SK-MEL-5 (cell line): ENCODE measurements around the gene TAF15. TPM values are rescaled to one million over a fixed set of nuclear protein-coding genes. Genes with fewer than 3 reads are reported as not detected.

Source experiments
- DNase-seq: peaks from one replicate; pipeline ENCODE4 v3.0.0-alpha.2; 2016; ENCODE audit warnings: low read depth, low spot score
- in situ Hi-C: cut with HindIII; loops from 2 replicates; pipeline ENCODE4 v1.10.0; 2016; ENCODE audit warnings: low sequenced_read_pairs, high pct_unique_total_duplicates, low pct_unique_long_range_greater_than_20kb
- total RNA-seq: library from RNA; depleted of rRNA; stranded (reverse); fragments of >200 nt; shearing (Covaris generic); gene quantifications from 2 replicates; pipeline ENCODE4 v1.2.3, GENCODE V29; 2014

TAF15 gene
- total RNA-seq, 1 experiment from 2014 or later, result 17.4 TPM

GRCh38 chr17:35849469-35850348, 40.4 kb downstream of the TAF15 start:
- in situ Hi-C loops, result no loop called here
- peak; percentile 80 for DNase-seq

DNA sequence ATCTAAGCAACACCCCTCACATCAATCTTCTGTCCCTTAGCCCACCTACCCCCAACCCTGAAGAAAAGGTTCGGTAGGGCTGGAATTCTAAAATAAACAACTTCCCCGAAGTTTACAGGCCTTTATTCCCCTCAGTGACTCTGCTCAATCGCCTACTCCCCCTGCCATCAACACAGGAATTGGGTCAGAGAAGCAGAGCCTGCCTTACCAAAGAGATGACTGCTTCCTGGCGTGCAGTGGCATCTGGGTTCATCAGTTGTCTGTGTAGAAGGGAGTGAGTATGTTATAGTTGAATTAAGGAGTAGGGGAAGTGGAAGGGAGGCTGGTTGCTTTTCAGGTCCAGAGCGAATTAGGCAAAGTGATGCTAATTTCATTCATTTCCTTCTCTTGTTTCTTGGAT, 46.7 kb downstream of the TAF15 start:
- no peak for DNase-seq
- in situ Hi-C loops, result no loop called here

- in situ Hi-C loops, result no loop called here
Measured at GRCh38 chr17:35856603-35857002, 47.3 kb downstream of the TAF15 start.

DNA sequence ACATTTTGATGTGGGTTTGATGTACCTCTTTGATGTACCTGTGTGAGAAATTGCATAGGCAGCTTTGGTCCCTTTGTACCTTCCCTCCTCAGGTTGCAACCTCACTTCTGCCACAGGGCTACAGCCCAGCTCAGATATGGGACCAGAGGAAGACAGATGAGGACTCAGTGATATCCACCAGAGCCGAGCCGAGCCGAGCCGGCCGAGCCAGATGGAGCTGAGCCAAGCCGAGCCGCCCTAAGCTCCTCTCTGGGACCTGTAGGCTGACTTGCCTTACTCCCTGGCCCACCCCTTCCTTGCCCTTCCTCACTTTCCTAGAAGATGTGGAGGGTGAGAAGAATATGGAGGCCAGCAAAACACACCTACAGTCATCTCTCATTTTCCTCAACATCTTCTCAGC, 55.6 kb downstream of the TAF15 start:
- DNase-seq, result no peak
- in situ Hi-C loops, result no loop called here

More at GRCh38 chr17:35856603-35857002, 47.3 kb downstream of the TAF15 start:
- DNase-seq, result no peak

- DNase-seq, result no peak
- in situ Hi-C loops, result no loop called here
Measured at GRCh38 chr17:35865412-35866340, 56.4 kb downstream of the TAF15 start.

DNA sequence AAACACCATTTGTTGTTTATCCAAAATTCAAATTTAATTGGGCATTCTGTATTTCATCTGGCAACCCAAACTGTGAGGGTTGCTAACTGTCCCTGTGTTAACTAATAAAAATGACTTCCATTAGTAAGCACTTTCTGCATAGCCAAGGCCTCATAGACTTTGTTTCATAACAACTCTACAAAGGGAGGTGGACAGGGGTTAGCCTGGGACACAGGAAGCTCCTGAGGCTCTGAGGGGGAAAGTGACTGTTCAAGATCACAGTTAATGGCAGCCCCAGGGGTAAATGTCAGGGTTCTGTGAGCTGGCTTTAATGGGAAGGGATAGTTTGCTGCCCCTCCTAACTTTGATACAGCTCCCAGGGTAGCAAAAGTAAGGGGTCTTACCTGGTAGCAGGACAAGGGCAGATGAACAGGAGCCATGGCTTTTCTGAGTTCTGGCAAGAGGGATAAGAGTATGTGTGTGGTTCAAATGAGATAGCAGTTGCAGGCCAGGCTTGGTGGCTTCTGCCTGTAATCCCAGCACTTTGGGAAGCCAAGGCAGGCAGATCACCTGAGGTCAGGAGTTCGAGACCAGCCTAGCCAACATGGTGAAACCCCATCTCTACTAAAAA, 57.2 kb downstream of the TAF15 start:
- DNase-seq, result no peak
- in situ Hi-C loops, result no loop called here

GRCh38 chr17:35867574-35867973, 58.3 kb downstream of the TAF15 start:
- in situ Hi-C loops, result no loop called here

GRCh38 chr17:35868737-35869136, 59.5 kb downstream of the TAF15 start, which contains the start of gene HEATR9:
Gene HEATR9 (minus strand): TSS chr17:35868891. CDS start chr17:35868742, 149 bp downstream.
- DNase-seq, result no peak
- in situ Hi-C loops, result no loop called here

More at GRCh38 chr17:35867574-35867973, 58.3 kb downstream of the TAF15 start:
- no peak for DNase-seq

DNA sequence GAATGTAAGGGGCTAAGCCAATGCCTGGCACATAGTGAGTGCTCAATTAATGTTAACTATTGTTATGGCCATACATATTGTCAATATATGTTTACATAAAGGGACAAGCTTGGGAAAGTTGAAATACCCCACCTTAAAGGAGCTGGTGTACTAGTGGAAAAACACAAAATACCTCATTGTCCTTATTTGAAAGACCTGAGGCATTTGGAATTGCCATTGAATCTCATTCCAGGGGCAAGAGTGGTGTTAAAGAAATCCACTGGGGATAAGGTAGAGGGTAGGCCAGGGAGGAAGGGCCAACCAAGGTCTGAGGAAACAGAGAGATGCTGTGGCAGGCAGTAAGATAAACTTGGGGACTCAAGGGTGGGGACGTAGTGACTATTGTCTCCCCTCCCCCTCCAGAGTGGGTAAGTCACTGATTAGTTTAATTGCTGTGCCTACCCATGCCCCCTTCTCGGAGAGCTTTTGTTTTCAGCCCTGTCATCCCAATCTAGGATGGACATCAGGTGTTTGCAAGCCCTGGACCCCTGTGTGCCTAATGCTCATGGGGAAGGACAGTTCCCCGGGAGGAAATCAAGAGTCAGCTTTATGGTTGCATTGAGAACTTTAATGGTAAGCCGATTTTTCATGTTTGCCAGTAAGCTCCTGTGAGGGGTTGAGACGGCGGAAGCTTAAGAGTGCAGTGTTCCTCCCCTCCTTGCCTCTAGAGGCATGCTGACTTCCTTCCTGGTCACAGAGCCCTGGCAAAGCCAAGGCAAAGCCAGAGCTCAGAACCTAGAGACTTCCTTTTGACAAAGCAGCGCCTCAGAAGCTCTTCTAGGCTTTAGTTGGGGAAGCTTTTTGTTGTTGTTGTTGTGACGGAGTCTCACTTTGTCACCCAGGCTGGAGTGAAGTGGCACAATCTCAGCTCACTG, 61.9 kb downstream of the TAF15 start:
- DNase-seq, result no peak
- in situ Hi-C loops, result no loop called here

DNA sequence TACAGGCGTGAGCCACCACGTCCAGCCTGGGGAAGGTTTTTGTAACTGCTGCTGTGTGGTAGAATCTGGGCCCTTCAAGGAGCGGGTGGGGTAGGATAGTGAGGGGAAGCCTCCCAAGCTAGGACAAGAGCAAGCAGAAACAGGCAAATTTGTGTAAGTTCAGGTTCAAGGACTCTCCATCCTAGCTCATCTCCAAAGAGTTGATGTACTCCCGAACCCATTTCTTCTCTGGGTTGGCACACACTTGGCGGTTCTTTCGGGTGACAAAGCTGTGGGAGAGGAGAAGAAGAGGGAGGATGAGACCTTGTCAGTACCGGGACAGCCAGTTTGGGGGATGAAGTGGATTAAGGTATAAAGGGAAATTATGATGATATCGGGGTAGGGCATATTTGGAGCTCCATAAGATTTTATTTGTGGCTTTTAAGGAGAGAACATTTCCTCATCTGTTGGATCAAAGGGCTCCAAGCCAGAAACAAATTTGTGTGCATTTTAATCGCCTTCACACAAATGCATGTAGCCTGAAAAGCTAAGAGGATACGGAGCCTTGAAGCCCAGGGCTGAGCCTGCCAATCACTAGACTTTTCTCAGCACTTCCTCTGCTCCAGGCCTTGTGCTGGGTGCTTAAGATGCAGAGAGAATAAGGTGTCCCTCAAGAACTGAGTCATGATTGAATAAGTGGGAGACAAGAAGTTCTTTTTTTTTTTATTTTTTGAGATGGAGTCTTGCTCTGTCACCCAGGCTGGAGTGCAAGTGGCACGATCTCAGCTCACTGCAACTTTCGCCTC, 63.1 kb downstream of the TAF15 start:
- DNase-seq, result no peak
- in situ Hi-C loops, result no loop called here

GRCh38 chr17:35875072-35875799, 66.0 kb downstream of the TAF15 start:
- no peak for DNase-seq
- in situ Hi-C loops, result no loop called here

- DNase-seq, result no peak
- in situ Hi-C loops, result no loop called here
Measured at GRCh38 chr17:35875800-35876139, 66.5 kb downstream of the TAF15 start.

GRCh38 chr17:35876534-35876933, 67.2 kb downstream of the TAF15 start:
- DNase-seq, result no peak
- in situ Hi-C loops, result no loop called here

GRCh38 chr17:35877345-35878029, 68.2 kb downstream of the TAF15 start:
- no peak for DNase-seq
- in situ Hi-C loops, result no loop called here

GRCh38 chr17:35878361-35878760, 69.1 kb downstream of the TAF15 start:
- in situ Hi-C loops, result no loop called here
- no peak for DNase-seq
